Activated T-cell treated with anti-CD3 and anti-CD28 coated beads, Interleukin-2, amount 50 U/mL, for 4 hours (primary cell): ENCODE results near the gene GPER1. TPM values are rescaled to one million over a fixed set of nuclear protein-coding genes. Genes with fewer than 3 reads are reported as not detected.

Source experiments
- ATAC-seq, 2 donors: fragments of 200-7000 bp; cut with Tn5 transposase; one replicate each; pipeline ENCODE4 v1.10.0; 2021
- DNase-seq: peaks from one replicate; pipeline ENCODE4 v3.0.0-alpha.2; 2020
- H3K27me3 Mint-ChIP-seq: one replicate; pipeline ENCODE4 v1.8.0; 2021; ENCODE audit warnings: low read depth, mixed read lengths
- H3K36me3 Mint-ChIP-seq: one replicate; pipeline ENCODE4 v1.8.0; 2022; ENCODE audit warnings: mixed read lengths; ENCODE audit not compliant: insufficient read depth
- H3K4me1 Mint-ChIP-seq: one replicate; pipeline ENCODE4 v1.8.0; 2021; ENCODE audit warnings: low read depth, mixed read lengths
- H3K4me3 Mint-ChIP-seq: one replicate; pipeline ENCODE4 v1.8.0; 2021; ENCODE audit warnings: mild to moderate bottlenecking, moderate library complexity, mixed read lengths
- H3K9me3 Mint-ChIP-seq: one replicate; pipeline ENCODE4 v1.8.0; 2021; ENCODE audit warnings: mixed read lengths
- total RNA-seq, 3 donors: library from RNA; stranded (reverse); gene quantifications; one replicate each; pipeline ENCODE4 v1.2.1, GENCODE V29; 2021

The GPER1 gene
- total RNA-seq, 3 donors from 2014 or later, result 0.08 to 0.11 (median 0.08) TPM

DNA sequence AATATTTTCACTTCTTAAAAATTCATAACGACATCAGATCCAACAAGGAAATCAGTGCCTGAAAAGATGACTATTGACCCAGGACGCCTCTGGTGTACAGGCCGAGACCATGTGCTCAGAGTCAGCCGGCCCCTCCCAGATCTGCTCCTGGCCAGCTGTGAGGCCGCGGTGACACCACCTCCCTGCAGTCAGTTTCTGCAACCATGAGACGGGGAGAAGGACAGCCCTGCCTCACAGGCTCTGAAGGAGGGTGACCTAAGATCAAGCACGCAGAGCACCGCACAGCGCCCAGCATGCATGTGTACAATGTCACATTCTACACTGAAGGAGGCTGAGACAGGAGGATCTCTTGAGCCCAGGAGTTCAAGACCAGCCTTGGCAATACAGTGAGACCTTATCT, 2.6 kb upstream of the GPER1 start:
- H3K36me3 Mint-ChIP-seq, result no peaks in the 10 kb centered on the region
- ATAC-seq (no peak), DNase-seq (no peak)
- no peak overlapping the region for H3K4me3 Mint-ChIP-seq
- no peaks in the 10 kb centered on the region for H3K9me3 Mint-ChIP-seq
- peaks cover 7% of the 10 kb centered on the region for H3K4me1 Mint-ChIP-seq
- no peaks in the 10 kb centered on the region for H3K27me3 Mint-ChIP-seq

DNA sequence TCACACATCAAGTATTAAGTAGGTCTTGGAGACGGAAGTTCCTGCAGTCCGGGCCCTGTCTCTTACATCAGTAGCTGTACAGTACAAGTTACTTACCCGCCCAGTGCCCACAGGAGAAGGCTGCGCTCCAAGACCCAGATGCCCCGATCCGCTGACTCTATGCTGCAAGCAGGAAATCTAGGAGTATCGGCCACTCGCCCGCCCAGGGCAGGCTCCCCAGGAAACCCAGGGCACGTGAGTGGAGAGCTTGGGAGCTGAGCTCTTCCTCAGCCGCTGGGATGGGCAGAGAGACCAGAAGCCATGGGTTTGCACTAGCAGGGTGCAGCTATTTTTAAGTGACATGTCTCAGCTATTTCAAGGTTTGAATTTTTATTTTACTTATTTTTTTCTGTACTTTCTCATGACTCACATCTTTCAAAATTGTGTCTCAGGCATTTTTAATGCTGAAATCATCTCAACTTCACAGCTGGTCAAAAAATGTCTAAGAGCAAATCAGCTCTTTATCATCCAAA, 1.9 kb upstream of the GPER1 start:
- DNase-seq (no peak), ATAC-seq (no peak)
- Mint-ChIP-seq H3K27me3 (no peaks in the 10 kb centered on the region), H3K9me3 (no peaks in the 10 kb centered on the region), H3K36me3 (no peaks in the 10 kb centered on the region), H3K4me1 (peaks cover 7% of the 10 kb centered on the region), H3K4me3 (no peak overlapping the region)

- no peaks in the 10 kb centered on the region for H3K9me3 Mint-ChIP-seq
- H3K4me1 Mint-ChIP-seq, result peaks cover 7% of the 10 kb centered on the region
- peak; percentile 69 for DNase-seq
- no peaks in the 10 kb centered on the region for H3K27me3 Mint-ChIP-seq
- peak; percentile 83 to 84 for ATAC-seq
- peak overlapping the region; percentile 70 for H3K4me3 Mint-ChIP-seq
- peaks cover under 1% of the 10 kb centered on the region for H3K36me3 Mint-ChIP-seq
These were observed 1.1 kb upstream of the GPER1 start for GRCh38 chr7:1086588-1087464.

GRCh38 chr7:1087465-1087814, 473 bp upstream of the GPER1 start:
- H3K4me3 Mint-ChIP-seq, result no peak overlapping the region
- H3K9me3 Mint-ChIP-seq, result no peaks in the 10 kb centered on the region
- H3K36me3 Mint-ChIP-seq, result peaks cover 7% of the 10 kb centered on the region
- no peak for ATAC-seq
- H3K4me1 Mint-ChIP-seq, result peaks cover 7% of the 10 kb centered on the region
- H3K27me3 Mint-ChIP-seq, result no peaks in the 10 kb centered on the region
- no peak for DNase-seq

- H3K27me3 Mint-ChIP-seq, result no peaks in the 10 kb centered on the region
- peaks cover 9% of the 10 kb centered on the region for H3K36me3 Mint-ChIP-seq
- ATAC-seq (no peak), DNase-seq (no peak)
- no peak overlapping the region for H3K4me3 Mint-ChIP-seq
- peaks cover 7% of the 10 kb centered on the region for H3K4me1 Mint-ChIP-seq
- no peaks in the 10 kb centered on the region for H3K9me3 Mint-ChIP-seq
These were observed 2.3 kb downstream of the GPER1 start for GRCh38 chr7:1090236-1090635.

DNA sequence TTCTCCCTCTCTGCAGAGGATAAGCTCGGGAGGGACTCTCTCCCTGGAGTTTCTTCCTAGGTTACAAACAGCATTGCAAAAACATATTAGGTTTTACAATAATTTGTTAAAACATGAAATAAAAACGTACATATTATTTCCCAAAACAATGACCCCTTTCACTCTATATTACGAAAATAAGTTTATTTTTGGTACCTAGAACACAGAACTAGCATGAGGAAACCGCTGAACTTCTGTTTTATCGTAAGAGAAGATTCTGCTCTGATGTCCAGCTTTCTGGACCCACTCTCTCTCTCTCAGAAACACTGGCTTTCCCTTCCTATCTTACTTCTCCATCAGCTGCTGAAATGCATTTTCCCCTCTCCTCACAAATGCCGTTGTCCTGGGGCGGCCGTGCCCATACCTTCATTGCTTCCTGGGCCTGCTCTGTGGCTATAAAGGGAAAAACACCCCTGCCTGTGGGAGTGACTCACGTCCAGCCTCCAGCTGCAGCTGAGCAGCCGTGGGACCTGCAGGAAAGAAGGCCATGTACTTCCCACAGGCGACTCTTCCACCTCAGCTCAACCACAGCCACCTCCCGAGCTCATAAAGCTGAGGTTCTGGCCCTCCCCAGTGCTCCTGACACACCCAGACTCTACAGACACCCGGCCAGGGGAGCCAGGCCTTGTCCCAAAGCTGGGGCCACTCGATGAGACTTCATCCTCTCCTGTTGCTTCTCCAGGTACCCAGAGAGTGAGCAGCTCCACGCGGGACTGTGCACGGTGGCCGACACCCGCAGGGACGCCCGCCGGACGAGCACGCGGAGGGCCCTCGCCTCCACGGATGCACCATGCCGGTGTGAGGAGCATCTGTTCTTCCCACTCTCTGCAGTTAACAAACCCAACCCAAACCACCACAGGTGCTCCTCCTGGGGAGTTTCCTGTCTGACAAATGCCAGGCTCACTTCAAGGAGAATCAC, 3.1 kb downstream of the GPER1 start:
- no peaks in the 10 kb centered on the region for H3K9me3 Mint-ChIP-seq
- H3K27me3 Mint-ChIP-seq, result no peaks in the 10 kb centered on the region
- H3K36me3 Mint-ChIP-seq, result peaks cover 9% of the 10 kb centered on the region
- H3K4me3 Mint-ChIP-seq, result no peak overlapping the region
- DNase-seq (no peak), ATAC-seq (no peak)
- peaks cover 7% of the 10 kb centered on the region for H3K4me1 Mint-ChIP-seq

- H3K9me3 Mint-ChIP-seq, result no peaks in the 10 kb centered on the region
- no peak for DNase-seq
These were observed 3.7 kb downstream of the GPER1 start for GRCh38 chr7:1091644-1092027.

DNA sequence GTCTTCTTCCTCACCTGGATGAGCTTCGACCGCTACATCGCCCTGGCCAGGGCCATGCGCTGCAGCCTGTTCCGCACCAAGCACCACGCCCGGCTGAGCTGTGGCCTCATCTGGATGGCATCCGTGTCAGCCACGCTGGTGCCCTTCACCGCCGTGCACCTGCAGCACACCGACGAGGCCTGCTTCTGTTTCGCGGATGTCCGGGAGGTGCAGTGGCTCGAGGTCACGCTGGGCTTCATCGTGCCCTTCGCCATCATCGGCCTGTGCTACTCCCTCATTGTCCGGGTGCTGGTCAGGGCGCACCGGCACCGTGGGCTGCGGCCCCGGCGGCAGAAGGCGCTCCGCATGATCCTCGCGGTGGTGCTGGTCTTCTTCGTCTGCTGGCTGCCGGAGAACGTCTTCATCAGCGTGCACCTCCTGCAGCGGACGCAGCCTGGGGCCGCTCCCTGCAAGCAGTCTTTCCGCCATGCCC, 4.3 kb downstream of the GPER1 start:
- no peak overlapping the region for H3K4me3 Mint-ChIP-seq
- DNase-seq, result no peak
- no peak for ATAC-seq
- H3K9me3 Mint-ChIP-seq, result no peaks in the 10 kb centered on the region
- H3K27me3 Mint-ChIP-seq, result no peaks in the 10 kb centered on the region
- peaks cover 9% of the 10 kb centered on the region for H3K36me3 Mint-ChIP-seq
- peaks cover 4% of the 10 kb centered on the region for H3K4me1 Mint-ChIP-seq

More at GRCh38 chr7:1091644-1092027, 3.7 kb downstream of the GPER1 start:
- peaks cover 7% of the 10 kb centered on the region for H3K4me1 Mint-ChIP-seq
- H3K36me3 Mint-ChIP-seq, result peaks cover 9% of the 10 kb centered on the region
- H3K27me3 Mint-ChIP-seq, result no peaks in the 10 kb centered on the region
- no peak overlapping the region for H3K4me3 Mint-ChIP-seq
- ATAC-seq, result no peak

- Mint-ChIP-seq H3K27me3 (no peaks in the 10 kb centered on the region), H3K36me3 (peaks cover 10% of the 10 kb centered on the region), H3K4me3 (no peak overlapping the region), H3K4me1 (no peaks in the 10 kb centered on the region), H3K9me3 (no peaks in the 10 kb centered on the region)
- DNase-seq, result no peak
- ATAC-seq, result no peak
These were observed 5.0 kb downstream of the GPER1 start for GRCh38 chr7:1092806-1093501.

- no peak overlapping the region for H3K4me3 Mint-ChIP-seq
- H3K4me1 Mint-ChIP-seq, result no peaks in the 10 kb centered on the region
These were observed 5.6 kb downstream of the GPER1 start for GRCh38 chr7:1093502-1093843.

DNA sequence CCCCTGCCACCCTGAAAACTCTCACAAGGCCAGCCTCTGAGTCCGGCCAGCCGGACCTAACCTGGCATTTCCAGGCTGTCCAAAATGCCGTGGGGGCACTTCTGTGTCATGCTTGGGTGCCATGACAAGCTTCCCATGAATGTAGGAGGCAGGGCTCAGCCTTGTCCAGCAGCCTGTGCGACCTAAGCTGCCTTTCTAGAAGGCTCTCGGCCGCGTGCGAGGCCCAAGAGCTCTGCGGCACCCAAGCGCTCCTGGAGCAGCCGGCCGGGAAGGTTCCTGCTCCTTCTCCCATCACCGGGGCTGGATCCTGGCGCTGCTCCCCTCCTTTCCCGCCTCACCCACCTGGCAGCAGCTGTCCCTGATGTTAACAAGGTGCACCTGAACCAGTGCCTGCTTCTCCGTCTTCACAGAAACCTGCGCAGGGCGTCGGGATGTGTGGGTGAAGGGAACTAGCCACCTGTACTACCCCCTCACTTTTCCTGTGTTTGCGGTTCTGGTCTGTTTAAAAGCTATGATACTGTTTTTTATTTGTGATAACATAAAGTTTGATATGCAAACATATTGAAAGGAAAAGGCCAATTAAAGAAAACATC, 6.1 kb downstream of the GPER1 start:
- Mint-ChIP-seq H3K4me1 (no peaks in the 10 kb centered on the region), H3K9me3 (no peaks in the 10 kb centered on the region), H3K36me3 (peaks cover 14% of the 10 kb centered on the region), H3K27me3 (no peaks in the 10 kb centered on the region), H3K4me3 (no peak overlapping the region)
- ATAC-seq (no peak), DNase-seq (no peak)

More at GRCh38 chr7:1093502-1093843, 5.6 kb downstream of the GPER1 start:
- no peak for DNase-seq
- peaks cover 14% of the 10 kb centered on the region for H3K36me3 Mint-ChIP-seq
- no peaks in the 10 kb centered on the region for H3K9me3 Mint-ChIP-seq
- H3K27me3 Mint-ChIP-seq, result no peaks in the 10 kb centered on the region
- ATAC-seq, result no peak

DNA sequence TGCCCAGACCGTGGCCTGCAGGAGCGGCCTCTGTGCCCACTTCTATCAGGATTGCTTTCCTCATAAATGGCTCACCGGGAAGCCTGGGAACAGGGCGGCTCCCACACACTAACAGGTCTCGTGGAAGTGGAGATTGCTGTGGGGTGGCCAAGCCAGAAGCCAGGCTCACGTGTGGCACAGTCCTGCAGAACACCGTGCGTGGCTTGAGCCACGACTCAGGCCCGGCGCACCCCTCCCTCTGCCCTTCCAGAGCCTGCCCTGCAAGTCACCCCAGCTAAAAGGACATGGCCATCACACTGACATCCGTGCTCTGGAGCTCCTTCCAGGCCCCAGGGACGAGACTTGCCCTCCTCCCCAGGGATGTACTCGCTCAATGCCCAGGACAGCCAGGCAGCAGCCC, 7.0 kb downstream of the GPER1 start:
- Mint-ChIP-seq H3K9me3 (no peaks in the 10 kb centered on the region), H3K4me3 (no peak overlapping the region), H3K4me1 (no peaks in the 10 kb centered on the region), H3K36me3 (peaks cover 14% of the 10 kb centered on the region), H3K27me3 (no peaks in the 10 kb centered on the region)
- DNase-seq (no peak), ATAC-seq (no peak)

- ATAC-seq, result no peak
- Mint-ChIP-seq H3K36me3 (peaks cover 14% of the 10 kb centered on the region), H3K4me3 (no peak overlapping the region), H3K27me3 (no peaks in the 10 kb centered on the region), H3K4me1 (no peaks in the 10 kb centered on the region), H3K9me3 (no peaks in the 10 kb centered on the region)
- no peak for DNase-seq
These were observed 7.8 kb downstream of the GPER1 start for GRCh38 chr7:1095621-1096155.
